NCI-H226 (cell line): ENCODE measurements around the gene IGFBP1.
"Not testable (repeated sequence)": the region's sequence is repeated elsewhere in the genome, so short reads cannot be mapped to it uniquely, and the experiment has no call there.

ENCODE experiments used
- DNase-seq: peaks from one replicate; pipeline ENCODE4 v3.0.0-alpha.2; 2015

The IGFBP1 gene

DNA sequence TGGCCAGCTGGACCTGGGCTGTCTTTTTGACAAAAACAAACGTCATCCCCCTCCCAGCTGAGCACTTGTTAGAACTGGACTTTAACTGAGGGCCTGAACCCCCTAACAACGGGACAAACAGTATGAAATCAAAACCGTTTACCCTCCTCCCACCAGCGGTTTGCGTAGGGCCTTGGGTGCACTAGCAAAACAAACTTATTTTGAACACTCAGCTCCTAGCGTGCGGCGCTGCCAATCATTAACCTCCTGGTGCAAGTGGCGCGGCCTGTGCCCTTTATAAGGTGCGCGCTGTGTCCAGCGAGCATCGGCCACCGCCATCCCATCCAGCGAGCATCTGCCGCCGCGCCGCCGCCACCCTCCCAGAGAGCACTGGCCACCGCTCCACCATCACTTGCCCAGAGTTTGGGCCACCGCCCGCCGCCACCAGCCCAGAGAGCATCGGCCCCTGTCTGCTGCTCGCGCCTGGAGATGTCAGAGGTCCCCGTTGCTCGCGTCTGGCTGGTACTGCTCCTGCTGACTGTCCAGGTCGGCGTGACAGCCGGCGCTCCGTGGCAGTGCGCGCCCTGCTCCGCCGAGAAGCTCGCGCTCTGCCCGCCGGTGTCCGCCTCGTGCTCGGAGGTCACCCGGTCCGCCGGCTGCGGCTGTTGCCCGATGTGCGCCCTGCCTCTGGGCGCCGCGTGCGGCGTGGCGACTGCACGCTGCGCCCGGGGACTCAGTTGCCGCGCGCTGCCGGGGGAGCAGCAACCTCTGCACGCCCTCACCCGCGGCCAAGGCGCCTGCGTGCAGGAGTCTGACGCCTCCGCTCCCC is at the start of gene IGFBP1:
TSS of gene IGFBP1 (plus strand) at position 304 of the 808 bp plus-strand sequence. CDS start at position 469, 165 bp downstream.
- DNase-seq, result no peak

GRCh38 chr7:45838852-45839251 is 49.4 kb upstream of the IGFBP1 start:
- not testable (repeated sequence) for DNase-seq

- not testable (repeated sequence) for DNase-seq
Observed at GRCh38 chr7:45841926-45842717, 46.2 kb upstream of the IGFBP1 start.

DNA sequence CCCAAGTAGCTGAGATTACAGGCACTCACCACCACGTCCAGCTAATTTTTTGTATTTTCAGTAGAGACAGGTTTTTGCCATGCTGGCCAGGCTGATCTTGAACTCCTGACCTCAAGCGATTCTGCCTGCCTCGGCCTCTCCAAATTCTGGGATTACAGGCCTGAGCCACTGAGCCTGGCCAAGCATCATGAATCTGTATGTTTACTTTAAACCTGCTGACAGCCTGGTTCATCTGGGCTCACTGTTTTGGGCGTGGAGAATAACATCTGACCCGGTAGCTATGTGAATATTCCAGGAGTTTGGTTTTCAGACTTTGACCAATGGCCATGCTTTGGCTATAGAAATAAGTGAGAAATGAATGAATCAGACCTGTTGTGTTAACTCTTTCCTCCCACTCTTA is 41.8 kb upstream of the IGFBP1 start:
- not testable (repeated sequence) for DNase-seq

DNA sequence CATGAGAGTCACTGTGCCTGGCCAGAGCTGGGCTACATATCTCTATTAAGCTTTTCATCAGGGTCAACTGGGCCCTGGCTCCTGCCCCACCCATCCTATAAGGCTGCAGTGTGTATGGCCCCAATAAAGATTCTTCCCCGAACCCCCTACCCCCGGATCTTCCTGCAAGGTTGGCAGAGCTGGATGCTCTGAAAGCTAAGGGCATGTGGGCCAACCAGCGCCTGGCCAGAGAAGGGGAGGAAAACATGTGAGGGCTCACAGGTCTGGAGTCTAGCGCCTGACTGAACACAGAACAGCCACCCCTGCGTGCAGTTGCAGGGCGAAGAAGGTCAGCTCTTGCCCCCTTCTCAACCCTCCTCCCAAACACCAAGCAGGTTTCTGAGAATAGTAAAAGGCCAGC is 39.6 kb upstream of the IGFBP1 start:
- not testable (repeated sequence) for DNase-seq

GRCh38 chr7:45852984-45853383 is 35.3 kb upstream of the IGFBP1 start:
- not testable (repeated sequence) for DNase-seq

DNA sequence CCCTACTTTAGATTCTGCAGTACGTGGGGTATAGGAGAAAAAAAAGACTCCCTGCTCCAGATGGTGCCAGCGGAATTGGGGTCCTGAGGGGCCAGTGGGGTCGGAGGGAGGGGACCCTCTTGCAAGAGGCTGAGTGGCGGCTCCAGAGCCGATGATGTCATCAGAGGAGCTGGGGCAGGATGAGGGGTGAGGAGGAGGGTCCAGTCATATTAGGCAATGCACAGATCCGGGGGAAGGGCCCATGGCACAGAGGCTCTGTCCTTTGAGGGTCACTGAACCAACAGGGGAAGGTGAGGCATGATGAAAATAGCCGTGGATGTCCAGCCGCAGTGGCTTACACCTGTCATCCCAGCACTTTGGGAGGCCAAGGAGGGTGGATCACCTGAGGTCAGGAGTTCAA is 34.8 kb upstream of the IGFBP1 start:
- not testable (repeated sequence) for DNase-seq

DNA sequence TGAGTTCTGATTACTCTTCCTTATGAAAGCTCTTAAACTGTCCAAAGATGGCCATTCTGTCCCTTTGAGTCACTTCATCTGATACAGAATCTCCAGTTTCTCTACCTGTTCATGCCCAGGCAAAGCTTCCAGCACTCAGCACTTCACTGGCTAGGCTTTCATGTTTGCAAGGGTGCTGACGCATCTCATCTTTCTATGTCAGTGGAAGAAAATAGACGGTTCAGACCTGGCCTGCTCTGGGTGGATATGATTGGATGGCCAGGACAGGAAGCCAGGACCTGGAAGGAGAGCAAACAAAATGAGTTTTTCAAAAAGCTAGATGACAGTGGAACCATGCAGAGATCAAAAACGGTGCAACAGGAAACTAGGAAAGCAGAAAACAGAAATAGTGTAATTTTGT is 32.6 kb upstream of the IGFBP1 start:
- DNase-seq, result not testable (repeated sequence)

- DNase-seq, result not testable (repeated sequence)
Observed at GRCh38 chr7:45856888-45857287, 31.4 kb upstream of the IGFBP1 start.

DNA sequence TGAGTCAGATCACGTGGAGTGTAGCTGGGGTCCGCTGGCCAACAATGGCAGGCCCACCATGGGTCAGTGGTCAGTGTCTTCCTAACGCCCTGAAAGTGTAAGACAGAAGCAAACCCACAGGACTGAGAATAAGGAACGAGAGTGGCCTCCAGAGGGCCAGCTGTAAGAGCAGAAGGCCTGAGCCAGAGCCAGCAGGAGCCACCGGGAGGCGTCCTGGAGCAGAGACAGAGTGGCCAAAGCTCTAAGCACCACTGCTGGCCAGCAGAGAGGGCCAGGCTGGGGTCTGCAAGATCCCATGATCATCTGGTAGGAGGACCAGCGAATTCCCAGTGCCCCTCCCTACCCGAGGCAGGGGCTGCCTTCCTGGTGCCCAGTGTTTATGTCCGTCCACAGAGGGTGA is 24.6 kb upstream of the IGFBP1 start:
- no peak for DNase-seq

DNA sequence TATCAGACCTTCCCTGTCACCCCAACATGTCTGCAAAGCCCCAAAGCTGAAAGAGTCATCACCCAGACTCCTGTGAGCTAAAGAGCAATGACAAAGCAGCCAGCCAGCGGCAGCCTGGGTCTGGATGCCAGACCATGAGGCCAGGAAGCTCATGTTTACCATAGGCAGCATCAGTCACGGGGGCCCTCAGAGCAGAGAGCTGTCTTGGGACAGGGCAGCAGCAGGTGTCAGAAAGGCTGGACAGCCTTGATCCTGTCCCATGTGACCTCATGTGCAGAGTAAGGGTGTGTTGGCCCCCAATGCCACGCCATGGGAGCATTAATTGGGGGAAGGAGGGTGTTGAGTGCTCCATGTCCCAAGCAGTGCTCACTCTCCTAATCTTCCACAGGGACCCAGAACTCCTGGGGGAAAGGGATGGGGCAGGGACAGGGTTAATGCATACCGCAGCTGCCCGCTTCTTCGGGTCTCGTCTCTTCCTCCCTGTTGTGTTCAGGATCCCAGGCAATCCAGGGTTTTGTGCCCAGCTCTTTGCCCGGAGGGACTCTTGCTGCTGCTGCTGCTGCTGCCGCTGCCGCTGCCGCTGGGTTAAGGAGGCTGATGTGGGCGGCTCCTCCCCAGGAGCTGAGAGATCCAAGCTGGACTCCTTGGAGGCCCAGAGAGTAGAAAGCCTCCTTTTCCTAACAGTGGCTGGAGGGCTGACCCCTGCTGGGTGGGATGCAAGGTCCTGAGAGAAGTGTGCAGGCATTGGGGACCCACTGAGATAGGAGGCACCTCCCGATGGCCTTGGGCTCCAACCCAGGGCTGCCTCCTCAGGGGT is 22.5 kb upstream of the IGFBP1 start:
- DNase-seq, result no peak

DNA sequence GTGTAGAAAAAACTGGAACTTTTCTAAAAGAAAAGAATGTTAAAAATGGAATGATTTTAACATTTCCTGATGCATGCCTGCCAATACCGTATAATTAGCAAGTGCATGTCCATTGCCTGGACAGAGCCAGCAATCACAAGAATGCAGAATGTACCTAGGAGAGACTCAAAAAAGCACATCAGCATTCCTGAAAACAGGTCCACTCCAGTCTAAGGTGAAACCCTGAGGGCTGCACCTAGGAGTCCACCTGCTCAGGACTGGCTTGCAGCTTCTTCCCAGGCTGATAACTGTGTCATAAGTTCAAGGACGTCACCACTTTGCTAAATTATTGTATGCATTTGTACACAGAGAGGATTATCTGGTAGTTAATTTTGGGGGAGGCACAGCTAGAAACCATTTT is 20.8 kb upstream of the IGFBP1 start:
- DNase-seq, result no peak

- peak; percentile 27 for DNase-seq
Observed at GRCh38 chr7:45869426-45869825, 18.9 kb upstream of the IGFBP1 start.

DNA sequence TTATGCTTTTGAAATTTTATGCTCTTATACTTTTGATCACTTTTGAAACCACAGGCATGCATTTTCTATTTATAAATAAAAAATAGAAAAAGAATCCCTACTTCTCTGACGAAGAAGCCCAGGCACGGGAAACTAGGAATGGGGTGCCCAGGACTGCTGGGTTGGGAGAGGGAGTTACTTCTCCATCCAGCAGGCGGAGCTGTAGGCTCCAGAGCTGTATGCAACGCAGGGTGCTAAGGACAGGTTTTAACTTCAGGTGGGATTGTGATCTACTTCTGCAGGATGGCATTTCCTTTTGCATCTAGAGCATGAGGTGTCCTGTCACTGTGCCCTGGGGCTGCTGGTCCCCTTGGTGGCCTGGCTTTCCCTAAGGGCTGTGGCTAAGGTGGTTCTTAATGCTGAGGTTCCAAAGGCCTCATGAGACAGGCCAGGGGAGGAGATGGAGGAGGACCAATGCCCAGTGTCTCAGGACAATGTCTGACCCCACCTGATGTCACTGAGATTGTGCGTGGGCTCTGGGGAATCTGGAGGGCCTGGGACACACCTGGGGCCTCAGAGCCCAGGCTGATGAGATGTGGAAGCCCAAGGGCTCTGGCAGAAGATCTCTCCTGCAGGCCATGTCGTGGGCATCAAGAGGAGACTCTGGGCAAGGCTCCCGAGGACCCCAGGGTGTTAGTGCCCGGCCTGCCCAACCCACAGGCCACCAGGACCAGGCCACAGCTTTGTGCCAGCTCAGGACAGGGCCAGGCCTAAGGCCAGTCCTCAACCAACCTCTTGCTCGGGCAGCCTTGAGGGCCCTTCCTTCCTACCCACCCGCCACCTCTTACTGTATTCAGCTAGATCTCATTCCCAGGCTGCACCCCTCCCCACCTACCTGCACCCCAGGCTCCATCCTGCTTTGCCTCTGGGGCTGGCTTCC is 15.9 kb upstream of the IGFBP1 start:
- no peak for DNase-seq

DNA sequence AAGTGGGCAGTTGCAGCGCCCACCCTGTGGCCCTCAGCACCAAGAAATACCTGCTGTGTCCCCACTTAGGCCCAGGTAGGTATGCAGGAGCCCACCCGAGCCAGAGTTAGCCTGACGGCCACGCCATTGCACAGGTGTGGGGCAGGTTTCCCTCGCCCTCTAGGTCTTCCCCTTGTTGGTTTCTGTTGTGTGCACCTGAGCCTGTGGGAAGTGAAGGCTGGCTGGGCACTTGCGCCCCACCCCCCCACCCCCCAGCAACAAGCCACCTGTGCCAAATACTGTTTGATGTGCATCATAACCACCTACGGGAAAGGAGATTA is 15.3 kb upstream of the IGFBP1 start, which contains the start of gene CCDC201:
TSS of gene CCDC201 (minus strand) at position 48 of the 320 bp plus-strand sequence. CDS start 75 bp downstream, outside the sequence.
- DNase-seq, result no peak

DNA sequence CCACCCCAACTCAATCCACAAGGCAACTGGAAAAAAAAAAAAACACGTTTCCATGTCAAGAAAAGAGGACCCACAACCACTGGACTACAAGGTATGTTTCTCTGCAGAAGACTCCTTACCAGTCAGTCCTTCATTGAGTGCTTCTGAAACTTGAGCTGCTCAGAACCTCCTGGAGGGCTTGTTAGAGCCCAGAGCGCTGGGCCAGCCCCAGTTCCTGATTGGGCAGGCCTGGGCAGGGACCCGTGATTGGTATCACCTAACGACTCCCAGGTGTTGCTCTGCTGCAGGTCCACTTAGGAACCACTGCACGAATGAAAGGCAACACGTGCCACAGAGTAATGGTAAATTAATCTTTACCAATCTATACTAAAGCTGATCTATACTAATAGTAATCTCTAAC is 14.9 kb upstream of the IGFBP1 start:
- no peak for DNase-seq

DNA sequence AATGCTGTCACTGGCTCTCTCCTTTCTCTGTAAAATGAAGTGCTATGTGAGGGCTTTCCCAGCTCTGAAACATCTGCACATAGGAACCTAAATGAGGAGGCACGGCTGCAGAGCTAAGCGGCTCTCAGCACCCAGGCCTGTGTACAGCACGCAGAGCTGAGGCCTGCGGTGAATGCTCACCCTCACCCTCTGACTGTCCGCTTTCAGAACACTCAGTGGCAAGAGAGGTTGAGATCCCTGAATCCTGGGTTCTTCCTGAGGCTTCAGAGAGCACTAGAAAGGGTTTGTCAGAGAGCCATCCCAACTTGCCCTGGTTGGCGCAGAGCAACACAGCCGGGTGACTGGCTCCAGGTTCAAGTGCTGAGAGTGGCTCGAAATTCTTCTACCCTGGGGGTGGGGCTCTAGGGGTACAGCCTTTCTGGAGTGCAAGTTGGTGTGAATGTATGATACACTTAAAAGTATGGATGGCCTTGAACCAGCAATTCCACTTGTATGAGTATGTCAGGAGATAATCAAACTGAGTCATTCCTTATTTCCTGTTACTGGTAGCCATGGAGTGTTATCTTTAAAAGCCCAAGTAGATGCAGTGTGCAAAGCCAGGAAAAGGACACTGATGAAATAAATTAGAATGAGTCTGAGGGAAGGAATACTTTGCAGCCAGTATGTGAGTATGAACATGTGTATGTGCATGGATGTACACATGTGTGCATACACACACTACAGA is 13.7 kb upstream of the IGFBP1 start:
- DNase-seq, result peak; percentile 97

GRCh38 chr7:45876519-45876918 is 11.8 kb upstream of the IGFBP1 start:
- no peak for DNase-seq

DNA sequence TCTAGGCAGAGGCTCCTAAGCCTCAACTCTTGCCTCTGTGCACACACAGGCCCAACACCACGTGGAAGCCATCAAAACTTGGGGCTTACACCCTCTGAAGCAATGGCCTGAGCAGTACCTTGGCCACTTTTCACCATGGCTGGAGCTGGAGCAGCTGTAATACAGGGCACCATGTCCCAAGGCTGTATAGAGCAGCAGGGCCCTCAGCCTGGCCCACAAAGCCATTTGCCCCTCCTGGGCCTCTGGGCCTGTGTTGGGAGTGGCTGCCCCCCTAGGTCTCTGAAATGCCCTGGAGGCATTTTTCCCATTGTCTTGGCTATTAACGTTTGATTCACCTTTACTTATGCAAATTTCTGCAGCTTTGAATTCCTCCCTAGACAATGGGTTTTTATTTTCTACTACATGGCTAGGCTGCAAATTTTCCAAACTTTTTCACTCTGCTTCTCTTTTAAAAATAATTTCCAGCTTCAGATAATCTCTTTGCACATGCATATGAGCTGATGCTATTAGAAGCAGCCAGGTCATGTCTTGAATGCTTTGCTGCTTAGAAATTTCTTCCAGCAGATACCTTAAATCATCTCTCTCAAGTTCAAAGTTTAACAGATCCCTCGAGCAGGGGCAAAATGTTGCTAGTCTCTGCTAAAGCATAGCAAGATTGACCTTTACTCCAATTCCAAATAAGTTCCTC is 9.7 kb upstream of the IGFBP1 start:
- no peak for DNase-seq

DNA sequence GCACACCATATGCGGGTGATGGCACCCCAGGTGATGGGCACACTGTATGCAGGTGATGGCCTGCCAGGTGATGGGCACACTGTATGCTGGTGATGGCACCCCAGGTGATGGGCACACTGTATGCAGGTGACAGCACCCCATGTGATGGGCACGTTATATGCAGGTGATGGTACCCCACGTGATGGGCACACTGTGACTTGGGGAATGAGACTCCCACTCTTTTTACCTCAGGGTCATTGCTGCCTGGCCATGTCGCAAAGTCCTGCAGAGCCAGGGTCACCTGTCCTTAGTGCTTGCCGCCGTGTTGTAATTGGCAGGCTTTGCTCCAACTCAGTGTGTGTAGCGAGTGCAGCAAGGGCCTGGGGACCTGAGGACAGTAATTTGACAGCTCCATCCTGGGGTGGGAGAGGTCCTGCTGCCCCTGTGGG is 7.8 kb upstream of the IGFBP1 start:
- no peak for DNase-seq

DNA sequence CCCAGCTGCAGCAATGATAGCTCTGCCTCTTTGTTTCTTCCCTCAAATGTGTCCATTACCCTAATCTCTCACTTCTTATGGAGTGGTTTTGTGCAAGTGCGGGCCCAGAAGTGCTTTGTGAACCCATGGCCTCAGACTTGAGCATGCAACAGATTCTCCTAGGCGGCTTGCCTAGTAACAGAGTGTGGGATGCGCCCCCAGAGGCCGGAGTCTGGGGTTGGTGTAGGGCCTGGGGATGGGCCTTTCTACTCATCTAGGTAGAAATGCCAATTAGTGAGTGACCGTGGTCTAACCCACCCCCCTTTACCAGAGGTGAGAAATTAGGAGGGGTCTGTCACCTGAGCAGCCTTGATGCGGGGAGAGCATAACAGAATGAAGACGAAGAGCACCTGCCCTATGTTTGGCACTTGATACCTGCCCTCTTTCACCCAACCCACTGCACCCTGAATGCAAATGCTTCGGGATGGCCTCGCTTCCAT is 7.0 kb upstream of the IGFBP1 start:
- no peak for DNase-seq
